HG03103 (cell line): ENCODE results near the gene CAMK1D.
"Not testable (repeated sequence)": the region's sequence is repeated elsewhere in the genome, so short reads cannot be mapped to it uniquely, and the experiment has no call there.

Experiments
- ATAC-seq: cut with Tn5 transposase; IDR thresholded peaks from one replicate; pipeline ENCODE4 v1.9.1; 2021; ENCODE audit warnings: low read depth; ENCODE audit not compliant: unreplicated experiment

Gene CAMK1D

DNA sequence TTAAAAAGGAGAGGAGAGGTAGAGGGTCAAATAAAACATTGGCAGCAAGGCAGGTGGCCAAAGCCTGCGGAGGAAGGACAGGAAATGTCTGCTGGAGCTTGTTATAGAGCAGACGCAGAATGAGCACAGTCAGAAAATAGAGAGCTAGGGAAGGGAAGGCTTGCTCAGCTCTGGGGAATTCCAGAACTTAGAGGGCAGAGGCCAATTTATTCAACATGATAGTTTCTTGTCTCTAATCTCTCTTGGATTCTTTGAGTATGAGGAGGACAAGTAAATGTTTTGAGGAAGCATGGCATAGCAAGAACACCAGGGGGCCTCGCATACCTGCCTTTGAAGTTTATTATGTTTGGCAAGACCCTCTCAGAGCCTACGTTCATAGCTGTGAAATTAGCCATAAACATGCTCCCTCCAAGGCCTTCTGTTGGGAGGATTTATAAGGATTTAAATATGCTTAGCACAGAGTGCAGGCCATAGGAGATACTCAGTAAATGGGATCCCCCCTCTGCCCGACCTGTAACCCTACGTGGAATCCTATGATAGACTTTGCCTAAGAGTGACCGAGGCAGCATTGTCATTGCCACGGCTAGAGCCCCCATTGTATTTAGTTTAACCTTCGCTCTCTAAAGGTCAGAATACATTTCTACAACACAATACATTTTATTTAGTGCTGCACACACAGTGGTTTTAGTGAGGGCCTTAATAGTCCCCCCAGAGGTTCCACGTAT lies 358.3 kb downstream of the CAMK1D start:
- ATAC-seq, result no peak

DNA sequence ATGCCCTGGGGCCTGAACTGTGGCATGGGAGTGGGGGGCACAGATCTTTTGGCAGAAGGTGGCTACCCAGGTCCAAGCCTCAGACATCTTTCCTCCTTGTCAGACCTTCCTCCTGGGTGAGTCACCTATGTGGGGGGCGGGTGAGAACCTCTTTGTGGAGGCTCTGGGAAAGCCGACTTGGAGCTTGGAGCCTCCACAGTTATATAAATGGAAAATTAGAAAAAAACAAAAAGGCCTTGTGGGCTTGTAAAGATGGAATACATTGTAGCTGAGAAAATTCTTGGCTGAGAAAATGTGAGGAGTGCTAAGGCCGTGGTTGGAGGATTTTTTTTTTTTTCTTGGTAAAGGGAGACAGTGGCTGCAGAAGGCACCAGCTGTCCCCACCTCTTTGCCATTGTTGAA lies 359.7 kb downstream of the CAMK1D start:
- ATAC-seq, result no peak

DNA sequence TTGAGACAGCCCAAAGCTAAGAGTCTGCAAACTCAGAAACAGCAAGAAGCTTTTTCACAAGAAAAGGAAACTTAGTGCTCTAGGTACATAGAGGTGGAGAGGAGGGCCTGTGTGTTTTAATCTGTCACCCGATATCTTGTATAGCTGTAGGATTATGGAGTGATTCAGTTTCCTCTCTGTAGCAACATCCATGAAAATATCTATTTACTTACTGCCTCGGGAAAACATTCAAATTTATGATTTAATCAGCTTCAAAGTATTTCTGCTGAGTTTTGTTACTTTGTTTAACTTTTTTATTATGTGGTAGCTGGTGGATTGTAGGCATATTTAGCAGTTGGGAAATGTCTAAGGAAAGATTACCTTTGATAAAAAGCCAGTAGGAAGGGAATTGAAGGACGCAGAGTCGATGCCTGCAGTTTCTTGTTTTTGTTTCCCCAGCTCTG lies 360.2 kb downstream of the CAMK1D start:
- ATAC-seq, result no peak

DNA sequence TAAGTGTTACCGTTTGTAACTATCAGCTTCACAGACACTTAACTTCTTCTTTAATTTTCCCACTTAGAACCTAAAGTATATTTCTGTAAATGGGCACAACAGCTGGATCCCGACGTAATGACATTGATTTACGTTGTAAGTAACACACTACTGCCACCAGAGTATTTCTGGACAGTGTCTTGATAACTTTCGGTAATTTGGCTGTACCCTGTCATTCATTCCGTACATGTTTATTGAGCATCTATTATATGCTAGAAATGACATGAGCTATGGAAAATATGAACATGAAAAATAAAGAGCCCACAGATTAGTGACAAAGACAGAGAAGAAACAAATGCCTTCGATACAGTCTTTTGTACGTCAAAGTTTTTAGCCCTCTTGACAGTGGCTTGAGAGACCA lies 360.8 kb downstream of the CAMK1D start:
- no peak for ATAC-seq

DNA sequence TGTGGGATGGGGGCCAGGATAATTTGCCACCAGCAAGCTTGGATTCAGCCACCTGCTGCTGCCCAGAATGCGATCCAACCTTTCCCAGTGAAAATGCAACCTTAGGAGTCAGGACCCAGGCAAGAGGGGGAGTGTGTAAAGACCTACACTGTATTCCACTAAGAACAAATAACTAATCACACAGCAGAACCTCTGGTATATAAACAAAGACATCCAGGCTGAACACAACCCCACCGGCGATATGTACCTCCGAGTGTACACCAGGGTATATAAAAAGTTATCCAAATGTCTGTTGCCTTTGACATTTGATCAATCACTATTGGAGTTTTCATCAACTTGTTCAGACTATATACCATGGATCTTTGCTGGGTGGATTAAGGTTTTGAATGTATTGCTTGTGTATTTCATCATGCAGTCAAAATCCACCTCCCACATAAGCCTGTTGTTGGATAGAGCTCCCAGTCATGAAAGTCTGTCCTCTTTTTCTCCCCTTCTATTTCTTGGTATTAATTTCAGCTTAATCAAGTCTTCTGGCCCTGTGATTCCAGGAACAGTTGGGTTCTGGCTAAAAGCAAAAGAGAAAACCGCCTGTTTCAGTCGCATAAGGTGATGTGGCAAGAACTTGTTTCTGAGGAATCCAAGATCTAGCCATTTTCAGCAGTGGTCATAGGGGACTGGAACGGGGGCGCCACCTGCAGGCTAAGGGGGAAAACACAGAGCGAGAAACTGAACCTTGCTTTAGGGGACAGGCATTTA lies 361.4 kb downstream of the CAMK1D start:
- ATAC-seq, result no peak

DNA sequence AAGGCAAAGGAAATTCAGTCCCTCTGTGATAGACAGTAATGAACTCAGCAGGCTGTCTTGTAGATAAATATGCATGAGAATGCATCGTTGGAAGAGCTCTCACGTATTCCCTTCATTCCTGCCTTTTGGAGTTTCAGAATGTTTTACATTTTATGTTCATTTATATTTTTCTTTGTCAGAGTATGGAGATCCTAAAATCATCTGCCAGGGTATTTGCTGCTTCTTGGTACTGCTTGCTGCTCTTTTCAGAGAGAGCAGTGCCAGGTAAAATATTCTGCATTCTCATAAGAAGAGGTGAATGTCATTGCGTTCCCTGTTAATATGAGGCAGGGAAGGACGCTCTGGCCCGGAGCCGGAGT lies 362.0 kb downstream of the CAMK1D start:
- no peak for ATAC-seq

DNA sequence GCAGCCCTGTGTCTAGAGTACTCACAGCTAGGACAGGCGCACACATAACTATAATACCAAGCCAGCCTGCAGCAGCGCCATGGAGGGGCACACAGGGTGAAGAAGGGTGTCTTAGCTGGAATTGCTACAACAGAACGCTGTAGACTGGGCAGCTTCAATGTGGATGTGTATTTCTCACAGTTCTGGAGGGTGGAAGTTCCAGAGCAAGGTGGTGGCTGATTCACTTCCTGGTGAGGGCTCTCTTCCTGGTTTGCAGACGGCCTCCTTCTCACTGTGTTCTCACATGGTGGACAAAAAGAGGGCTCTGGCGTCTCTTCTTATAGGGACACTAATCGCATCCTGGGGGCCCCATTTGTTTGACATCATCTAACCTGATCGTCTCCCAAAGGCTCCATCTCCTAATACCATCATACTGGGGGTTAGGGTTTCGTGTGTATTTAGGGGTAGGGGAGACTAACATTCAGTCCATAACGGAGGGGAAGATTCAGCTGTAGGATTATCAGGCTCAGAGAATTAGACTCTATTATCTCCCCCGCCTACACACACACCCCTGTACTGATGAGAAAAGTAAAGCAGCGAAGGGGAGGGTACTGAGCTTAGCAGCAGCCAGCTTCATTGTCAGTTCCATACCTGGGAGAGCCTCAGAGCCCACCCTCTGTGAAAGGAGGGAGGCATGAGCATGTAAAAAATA lies 363.1 kb downstream of the CAMK1D start:
- no peak for ATAC-seq

DNA sequence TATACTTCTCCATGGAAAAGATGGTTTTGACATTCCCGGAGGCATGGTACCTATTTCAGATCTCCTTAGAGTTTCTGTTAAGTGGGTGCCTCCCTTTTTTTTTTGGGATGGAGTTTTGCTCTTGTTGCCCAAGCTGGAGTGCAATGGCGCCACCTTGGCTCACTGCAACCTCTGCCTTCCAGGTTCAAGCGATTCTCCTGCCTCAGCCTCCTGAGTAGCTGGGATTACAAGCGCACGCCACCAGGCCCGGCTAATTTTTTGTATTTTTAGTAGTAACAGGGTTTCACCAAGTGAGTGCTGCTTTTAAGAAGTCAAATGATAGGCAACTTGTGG lies 363.6 kb downstream of the CAMK1D start:
- not testable (repeated sequence) for ATAC-seq

DNA sequence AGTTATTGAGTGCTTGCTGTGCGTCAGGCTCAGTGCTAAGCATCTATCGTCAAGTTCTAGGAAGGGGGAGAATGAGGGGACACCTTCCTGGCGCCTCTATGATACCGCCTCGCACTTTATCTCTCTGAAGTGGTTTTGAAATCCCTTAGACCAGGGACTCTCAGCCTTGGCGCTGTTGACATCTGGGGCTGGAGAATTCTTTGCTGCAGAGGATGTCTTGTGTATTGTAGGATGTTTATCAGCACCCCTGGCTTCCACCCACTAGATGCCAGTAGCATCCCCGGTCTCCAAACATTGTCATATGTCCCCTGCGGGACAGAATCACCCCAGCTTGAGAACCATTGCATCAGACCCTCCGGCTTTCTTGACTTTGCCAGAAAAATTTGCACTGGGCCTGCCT lies 366.7 kb downstream of the CAMK1D start:
- ATAC-seq, result no peak

DNA sequence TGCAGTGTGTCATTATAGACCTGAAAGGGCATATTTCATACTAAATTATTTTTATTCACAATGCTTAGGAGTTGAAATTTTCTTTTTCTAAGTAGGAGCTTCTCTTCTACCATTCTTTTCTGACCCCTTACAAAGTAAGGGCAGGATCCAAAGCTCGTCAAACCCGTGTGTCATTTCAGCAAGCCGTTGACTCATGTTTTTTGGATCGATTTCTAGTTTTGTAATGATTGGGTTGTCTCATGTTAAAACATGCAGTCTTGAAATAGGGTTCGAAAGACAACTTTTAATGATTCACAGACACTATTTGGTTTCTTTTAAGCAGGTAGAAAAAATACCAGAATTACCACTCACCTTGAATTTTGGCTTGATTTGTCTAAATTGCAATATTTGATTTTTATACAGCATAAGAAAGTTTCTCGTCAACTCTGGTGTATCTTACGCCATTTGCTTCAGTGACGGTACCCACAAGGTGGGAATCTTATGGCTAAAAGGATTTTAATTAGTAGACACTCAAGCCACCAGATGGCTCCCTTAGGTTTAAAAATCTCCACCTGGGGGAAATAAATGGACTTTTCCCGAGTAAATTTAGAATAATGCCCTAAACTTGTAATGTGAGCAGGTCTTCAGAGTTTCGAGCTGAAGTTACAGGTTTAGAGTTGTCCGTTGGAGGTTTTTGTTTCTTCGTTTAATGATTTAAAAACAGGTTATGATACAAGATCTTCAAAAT lies 368.8 kb downstream of the CAMK1D start:
- no peak for ATAC-seq

DNA sequence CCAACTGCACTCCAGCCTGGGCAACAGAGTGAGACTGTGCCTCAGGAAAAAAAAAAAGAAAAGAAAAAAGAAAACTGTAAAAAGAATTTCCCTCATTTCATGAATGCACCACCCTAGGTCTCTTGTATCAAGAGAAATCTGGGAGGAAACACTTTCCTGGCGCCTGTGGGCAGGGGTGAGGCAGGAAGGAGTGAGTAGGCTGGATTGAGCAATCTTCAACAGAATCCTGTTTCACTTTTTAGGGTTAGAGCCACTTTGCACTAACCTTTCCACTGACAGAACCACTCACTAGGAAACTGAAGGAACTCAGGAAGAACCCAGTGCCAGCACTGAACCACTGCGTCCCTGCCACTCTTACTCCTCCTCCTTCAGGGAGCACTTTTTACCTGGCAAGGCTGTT lies 370.0 kb downstream of the CAMK1D start:
- ATAC-seq, result no peak

DNA sequence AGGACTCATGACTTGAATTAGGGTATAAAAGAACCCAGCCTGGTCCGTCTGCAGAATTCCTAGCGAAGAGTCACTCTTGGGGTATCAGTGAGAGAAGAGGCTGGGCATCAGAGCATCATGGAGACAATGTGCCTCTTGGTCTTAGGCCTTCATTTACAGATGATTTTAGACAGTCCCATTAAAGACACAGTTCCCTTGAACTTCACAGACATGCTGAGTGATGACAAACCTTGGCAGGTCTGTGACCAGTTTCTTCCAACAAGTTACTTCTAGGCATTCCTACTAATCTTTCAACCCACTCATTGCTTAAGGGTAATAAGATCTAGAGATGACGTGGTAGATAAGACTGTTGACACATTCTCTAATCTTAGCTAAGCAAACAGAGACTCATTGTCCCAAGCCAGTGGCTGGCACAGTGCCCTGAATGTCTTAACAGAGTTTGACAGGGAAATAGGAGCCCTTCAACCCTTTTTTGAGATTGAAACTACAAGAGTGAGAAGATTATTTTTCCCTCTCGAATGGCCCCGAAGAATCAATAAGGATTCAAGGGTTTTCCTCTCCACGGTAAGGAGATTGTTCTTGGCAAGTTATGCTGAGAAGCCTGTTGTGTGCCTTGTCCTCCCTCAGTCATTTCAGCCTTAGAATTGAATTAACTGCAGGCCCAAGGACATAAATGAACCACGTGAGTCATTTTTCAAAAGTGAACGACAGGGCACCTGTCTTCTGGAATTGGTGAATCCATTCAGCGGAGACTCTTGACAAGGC lies 371.1 kb downstream of the CAMK1D start:
- no peak for ATAC-seq

DNA sequence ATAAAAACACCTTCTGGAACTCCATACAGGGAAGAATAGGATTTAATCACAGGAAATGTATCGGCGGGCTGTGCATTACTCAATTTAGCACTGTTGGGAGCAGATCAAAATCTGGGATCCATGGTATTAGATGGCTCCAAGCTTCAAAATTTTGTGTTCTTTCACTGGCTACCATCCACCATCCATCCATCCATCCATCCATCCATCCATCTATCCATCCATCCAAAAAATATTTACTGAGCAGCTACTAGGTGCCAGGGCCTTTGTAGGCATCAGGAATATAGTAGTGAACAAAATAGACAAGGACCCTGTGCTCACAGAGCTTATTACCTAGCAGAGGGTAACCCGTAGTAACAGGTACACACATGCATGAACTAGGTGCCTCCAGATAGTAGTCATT lies 372.0 kb downstream of the CAMK1D start:
- no peak for ATAC-seq

DNA sequence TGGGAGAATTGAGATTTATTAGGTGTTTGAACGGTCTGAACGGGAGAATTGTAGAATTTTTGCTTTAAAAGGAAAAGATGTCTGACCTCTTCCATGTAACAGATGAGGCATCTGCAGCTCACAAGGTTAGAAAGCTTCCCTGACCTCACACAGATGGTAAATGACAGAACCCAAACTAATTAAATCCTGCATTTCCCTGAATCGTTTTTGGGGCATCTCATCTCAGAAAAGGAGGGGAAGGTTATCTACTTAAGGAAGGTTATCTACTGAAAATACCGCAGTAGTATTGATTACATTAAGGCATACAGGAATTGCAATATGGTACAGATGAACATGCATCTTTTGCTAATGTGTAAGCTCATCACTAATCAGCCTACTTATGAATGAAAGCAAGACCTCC lies 373.9 kb downstream of the CAMK1D start:
- ATAC-seq, result no peak

DNA sequence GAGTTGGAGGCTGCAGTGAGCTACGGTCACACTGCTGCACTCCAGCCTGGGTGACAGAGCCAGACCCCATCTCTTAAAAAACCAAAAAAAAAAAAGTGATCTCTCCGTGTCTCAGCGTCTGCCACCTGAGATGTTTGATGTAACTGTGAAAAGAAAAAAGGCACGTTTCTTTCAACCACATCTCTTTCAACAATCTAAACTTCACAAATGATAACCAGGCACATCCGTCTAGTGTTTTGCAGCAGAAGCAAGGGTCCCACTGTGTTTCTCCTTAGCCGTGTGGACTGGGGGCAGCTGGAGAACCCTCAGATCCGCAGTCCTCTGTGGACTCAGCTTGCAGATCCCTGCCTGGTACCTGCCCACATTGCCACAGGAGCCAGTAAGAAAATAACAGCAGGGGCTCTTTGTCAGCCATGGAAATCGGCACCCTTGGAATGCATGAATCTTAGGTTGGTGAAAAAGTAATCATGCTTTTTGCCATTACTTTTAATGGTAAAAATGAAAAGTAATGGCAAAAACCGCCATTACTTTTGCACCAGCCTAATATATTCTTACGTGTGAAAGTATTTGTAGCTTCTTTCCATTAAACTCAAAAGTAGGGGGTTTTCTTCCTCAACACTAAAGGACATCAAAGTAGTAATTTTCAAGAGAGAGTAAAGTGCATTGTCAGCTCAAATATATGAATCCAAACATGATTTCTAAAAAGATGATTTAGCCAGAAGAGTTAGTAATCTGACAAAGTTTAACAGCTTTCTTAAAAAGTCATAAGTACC lies 375.6 kb downstream of the CAMK1D start:
- no peak for ATAC-seq

DNA sequence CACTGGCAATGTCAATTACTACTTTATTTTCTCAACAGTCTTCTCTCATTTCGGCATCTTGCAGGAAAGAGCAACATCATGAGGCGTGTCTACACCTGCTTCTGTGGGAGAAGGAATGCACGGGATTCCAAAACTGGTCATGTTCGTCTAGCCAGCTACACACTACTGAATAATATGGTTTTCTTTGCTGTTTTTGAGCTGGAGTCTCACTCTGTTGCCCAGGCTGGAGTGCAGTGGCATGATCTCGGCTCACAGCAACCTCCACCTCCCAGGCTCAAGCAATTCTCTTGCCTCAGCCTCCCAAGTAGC lies 376.2 kb downstream of the CAMK1D start:
- not testable (repeated sequence) for ATAC-seq

DNA sequence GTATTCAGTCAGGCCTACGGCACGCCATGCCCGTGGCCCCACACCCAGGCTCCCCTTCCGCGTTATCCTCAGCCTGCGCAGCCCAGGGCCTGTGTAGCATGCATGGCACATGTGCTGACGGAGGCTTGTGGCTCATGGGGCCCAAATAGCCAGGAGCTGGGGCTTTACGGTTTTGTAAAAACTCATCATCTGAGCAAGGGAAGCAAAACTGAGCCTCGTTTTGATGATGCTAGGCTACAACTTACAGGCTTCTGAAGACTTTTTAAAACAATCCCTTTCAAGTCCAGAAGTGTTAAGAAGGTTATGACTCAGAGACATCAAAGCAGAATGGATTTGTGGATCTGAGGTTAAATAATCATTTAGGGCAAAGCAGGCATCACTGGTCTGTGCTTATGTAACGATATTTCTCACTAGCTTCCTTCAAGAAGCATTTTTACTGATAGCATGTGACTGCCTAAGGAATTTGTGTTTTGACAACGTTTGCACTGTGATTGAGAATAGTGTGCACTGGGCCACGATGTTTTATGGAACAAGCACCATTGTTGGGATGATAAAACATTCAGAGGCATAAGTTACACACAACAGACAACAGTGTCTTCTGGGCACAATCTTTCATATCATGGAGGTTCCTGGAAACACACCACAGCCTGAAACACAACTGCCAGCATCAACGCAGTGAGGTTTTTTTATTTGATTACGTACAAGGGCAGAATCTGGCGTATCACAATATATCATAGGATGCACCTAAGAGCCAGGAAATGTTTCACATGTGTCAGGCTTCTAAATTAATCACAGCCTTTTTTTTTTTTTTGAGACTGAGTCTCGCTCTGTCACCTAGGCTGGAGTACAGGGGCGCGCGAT lies 377.9 kb downstream of the CAMK1D start:
- ATAC-seq, result no peak

DNA sequence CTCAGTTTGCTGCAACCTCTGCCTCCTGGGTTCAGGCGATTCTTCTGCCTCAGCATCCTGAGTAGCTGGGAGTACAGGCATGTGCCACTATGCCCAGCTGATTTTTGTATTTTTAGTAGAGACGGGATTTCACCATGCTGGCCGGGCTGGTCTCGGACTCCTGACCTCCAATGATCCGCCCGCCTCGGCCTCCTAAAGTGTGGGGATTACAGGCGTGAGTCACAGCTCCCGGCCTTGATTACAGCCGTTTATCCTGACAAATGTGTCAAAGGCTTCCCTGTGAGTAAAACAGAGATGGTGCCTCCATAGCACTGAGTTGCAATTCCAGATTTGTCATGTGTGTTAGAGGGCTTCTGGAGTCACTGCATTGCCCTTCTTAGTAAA lies 378.5 kb downstream of the CAMK1D start:
- ATAC-seq, result no peak

DNA sequence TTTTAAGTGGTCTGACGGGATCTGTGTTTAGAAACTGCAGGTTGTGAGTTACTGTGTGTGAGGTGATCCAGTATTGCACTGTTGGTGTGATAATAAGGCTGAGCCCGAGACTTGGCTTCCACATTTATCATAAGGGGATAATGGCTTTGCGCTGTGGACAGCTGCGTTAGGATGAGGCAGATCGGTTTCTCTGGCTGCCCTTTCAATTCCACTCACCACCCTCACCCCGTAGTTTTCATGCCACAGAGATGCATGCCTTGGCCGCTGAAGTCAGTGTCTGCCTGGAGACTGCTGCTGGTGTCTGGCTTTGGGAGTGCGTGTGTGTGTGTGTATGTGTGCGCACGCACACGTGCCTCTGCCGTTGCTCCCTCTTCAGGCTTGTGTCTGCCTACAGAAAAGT lies 379.1 kb downstream of the CAMK1D start:
- ATAC-seq, result no peak
